Medulla oblongata (tissue), 1 donor: Measurements from ENCODE around the gene KRTAP4-4.

Experiments
- DNase-seq: peaks from one replicate; pipeline ENCODE4 v3.0.0-alpha.2; 2015; ENCODE audit errors: extremely low spot score

The KRTAP4-4 gene

GRCh38 chr17:41111151-41111885, 49.2 kb downstream of the KRTAP4-4 start:
- DNase-seq: no peak
